Suprapubic skin (tissue), 4 donors: ENCODE data around the gene SEMA6A. TPM values are rescaled to one million over a fixed set of nuclear protein-coding genes. Genes with fewer than 3 reads are reported as not detected.

ENCODE experiments used
- DNase-seq, 2 donors: peaks; one replicate each; pipeline ENCODE4 v3.0.0-alpha.2; 2019; ENCODE audit warnings: low spot score in 2 of 2
- H3K27ac ChIP-seq: fragments of 200-600 bp; sonication (generic); one replicate; pipeline ENCODE4 v1.5.1; 2019
- H3K27me3 ChIP-seq: fragments of 200-600 bp; sonication (generic); one replicate; pipeline ENCODE4 v1.5.1; 2019
- H3K36me3 ChIP-seq: fragments of 200-600 bp; sonication (generic); one replicate; pipeline ENCODE4 v1.5.1; 2019
- H3K4me1 ChIP-seq: fragments of 200-600 bp; sonication (generic); one replicate; pipeline ENCODE4 v1.5.1; 2019
- H3K4me3 ChIP-seq: fragments of 200-600 bp; sonication (generic); one replicate; pipeline ENCODE4 v1.5.1; 2019; ENCODE audit warnings: mild to moderate bottlenecking
- H3K9me3 ChIP-seq: fragments of 200-600 bp; sonication (generic); one replicate; pipeline ENCODE4 v1.5.1; 2019
- CTCF ChIP-seq, 2 donors: fragments of 200-600 bp in 1 of 2; fragments of 450-650 bp in 1 of 2; sonication (generic) in 1 of 2; IDR thresholded peaks; one replicate each; pipeline ENCODE4 v1.5.1; 2016 to 2019; ENCODE audit warnings: antibody characterized with exemption in 2 of 2, mild to moderate bottlenecking in 1 of 2, moderate library complexity in 1 of 2
- EP300 ChIP-seq: sonication (generic); formaldehyde crosslinking; IDR thresholded peaks from one replicate; pipeline ENCODE4 v1.6.1; 2017; ENCODE audit warnings: antibody characterized with exemption
- POLR2A ChIP-seq, 2 donors: fragments of 450-650 bp; IDR thresholded peaks; one replicate each; pipeline ENCODE4 v1.6.1; 2017; ENCODE audit warnings: antibody characterized with exemption in 2 of 2, mild to moderate bottlenecking in 2 of 2, moderate library complexity in 2 of 2
- POLR2AphosphoS5 ChIP-seq, 3 donors: sonication (generic); formaldehyde crosslinking; IDR thresholded peaks; one replicate each; pipeline ENCODE4 v1.6.1; 2017; ENCODE audit warnings: antibody characterized with exemption in 3 of 3
- WGBS: methylation state at CpG from one replicate; pipeline ENCODE4 v1.1.5; 2018; 5-methylcytosine and 5-hydroxymethylcytosine counted together
- total RNA-seq, 4 donors: library from RNA; depleted of rRNA; stranded (reverse); fragments of >200 nt; gene quantifications; one replicate each; pipeline ENCODE4 v1.1.0, GENCODE V29; 2016

Gene SEMA6A
- total RNA-seq, 4 donors from 2014 or later: 7.4 to 27.8 (median 15.5) TPM

GRCh38 chr5:116420540-116420939, 154.1 kb downstream of the SEMA6A start:
- Histone ChIP-seq H3K27ac (no peak overlapping the region), H3K4me1 (no peaks in the 10 kb centered on the region), H3K36me3 (peaks cover 3% of the 10 kb centered on the region), H3K9me3 (no peaks in the 10 kb centered on the region), H3K27me3 (no peaks in the 10 kb centered on the region), H3K4me3 (no peak overlapping the region)
- no peak for DNase-seq
- TF ChIP-seq EP300 (no peak), POLR2A (IDR thresholded peaks at IDR 0.05) (no peak), POLR2AphosphoS5 (IDR thresholded peaks at IDR 0.05) (no peak), CTCF (IDR thresholded peaks at IDR 0.05) (no peak)
- 84% methylated on average over 4 of the region's 4 CpGs for WGBS

GRCh38 chr5:116419258-116419657, 155.4 kb downstream of the SEMA6A start:
- no peak for DNase-seq
- no peaks in the 10 kb centered on the region for H3K4me1 ChIP-seq
- 54% methylated on average over 1 of the region's 1 CpG for WGBS

GRCh38 chr5:116418774-116419173, 155.8 kb downstream of the SEMA6A start:
- WGBS: 64% methylated on average over 3 of the region's 3 CpGs
- no peak overlapping the region for H3K4me3 ChIP-seq
- H3K4me1 ChIP-seq: no peaks in the 10 kb centered on the region
- H3K27ac ChIP-seq: no peak overlapping the region
- no peaks in the 10 kb centered on the region for H3K27me3 ChIP-seq
- no peak for TF ChIP-seq CTCF (IDR thresholded peaks at IDR 0.05)
- TF ChIP-seq EP300: no peak
- TF ChIP-seq POLR2A (IDR thresholded peaks at IDR 0.05): no peak
- TF ChIP-seq POLR2AphosphoS5 (IDR thresholded peaks at IDR 0.05): no peak
- no peaks in the 10 kb centered on the region for H3K9me3 ChIP-seq
- peaks cover 3% of the 10 kb centered on the region for H3K36me3 ChIP-seq
- DNase-seq: no peak

More at GRCh38 chr5:116419258-116419657, 155.4 kb downstream of the SEMA6A start:
- H3K4me3 ChIP-seq: no peak overlapping the region
- H3K27me3 ChIP-seq: no peaks in the 10 kb centered on the region
- H3K27ac ChIP-seq: no peak overlapping the region
- TF ChIP-seq POLR2AphosphoS5 (IDR thresholded peaks at IDR 0.05): no peak
- no peak for TF ChIP-seq CTCF (IDR thresholded peaks at IDR 0.05)
- TF ChIP-seq POLR2A (IDR thresholded peaks at IDR 0.05): no peak
- no peak for TF ChIP-seq EP300
- H3K36me3 ChIP-seq: peaks cover 3% of the 10 kb centered on the region
- H3K9me3 ChIP-seq: no peaks in the 10 kb centered on the region

- no peaks in the 10 kb centered on the region for H3K27me3 ChIP-seq
- H3K4me1 ChIP-seq: no peaks in the 10 kb centered on the region
- H3K4me3 ChIP-seq: no peak overlapping the region
- WGBS: 91% methylated on average over 2 of the region's 2 CpGs
- H3K36me3 ChIP-seq: peaks cover 3% of the 10 kb centered on the region
- no peak overlapping the region for H3K27ac ChIP-seq
- TF ChIP-seq CTCF (IDR thresholded peaks at IDR 0.05) (no peak), POLR2A (IDR thresholded peaks at IDR 0.05) (no peak)
- H3K9me3 ChIP-seq: no peaks in the 10 kb centered on the region
- DNase-seq: no peak
Observed at GRCh38 chr5:116418016-116418415, 156.6 kb downstream of the SEMA6A start.

GRCh38 chr5:116415989-116416388, 158.6 kb downstream of the SEMA6A start:
- H3K4me3 ChIP-seq: no peak overlapping the region
- TF ChIP-seq POLR2AphosphoS5 (IDR thresholded peaks at IDR 0.05): no peak
- TF ChIP-seq CTCF (IDR thresholded peaks at IDR 0.05): no peak
- no peak for TF ChIP-seq POLR2A (IDR thresholded peaks at IDR 0.05)
- TF ChIP-seq EP300: no peak
- H3K27ac ChIP-seq: no peak overlapping the region
- WGBS: 85% methylated on average over 5 of the region's 5 CpGs
- no peak for DNase-seq
- no peaks in the 10 kb centered on the region for H3K4me1 ChIP-seq
- no peaks in the 10 kb centered on the region for H3K9me3 ChIP-seq
- no peaks in the 10 kb centered on the region for H3K27me3 ChIP-seq
- no peaks in the 10 kb centered on the region for H3K36me3 ChIP-seq
